Ovary (tissue), 3 donors: Measurements from ENCODE around the gene SPPL3.

Experiments used
- EP300 ChIP-seq: sonication (generic); formaldehyde crosslinking; IDR thresholded peaks from one replicate; pipeline ENCODE4 v1.6.1; 2017; ENCODE audit warnings: antibody characterized with exemption
- POLR2A ChIP-seq: fragments of 450-650 bp; IDR thresholded peaks from one replicate; pipeline ENCODE4 v1.6.1; 2017; ENCODE audit warnings: antibody characterized with exemption, mild to moderate bottlenecking, moderate library complexity
- TF ChIP-seq, protein P1 (sequence below), 3 donors: fragments of 450-650 bp in 2 of 3; fragments of 200-600 bp in 1 of 3; IDR thresholded peaks; one replicate each; pipeline versions ENCODE4 v1.5.1 to v1.8.0; 2016 to 2022; ENCODE audit warnings: antibody characterized with exemption in 3 of 3, mild to moderate bottlenecking in 1 of 3
- donor health status: DM: no; HTN: no; CAD: no.

DNA sequence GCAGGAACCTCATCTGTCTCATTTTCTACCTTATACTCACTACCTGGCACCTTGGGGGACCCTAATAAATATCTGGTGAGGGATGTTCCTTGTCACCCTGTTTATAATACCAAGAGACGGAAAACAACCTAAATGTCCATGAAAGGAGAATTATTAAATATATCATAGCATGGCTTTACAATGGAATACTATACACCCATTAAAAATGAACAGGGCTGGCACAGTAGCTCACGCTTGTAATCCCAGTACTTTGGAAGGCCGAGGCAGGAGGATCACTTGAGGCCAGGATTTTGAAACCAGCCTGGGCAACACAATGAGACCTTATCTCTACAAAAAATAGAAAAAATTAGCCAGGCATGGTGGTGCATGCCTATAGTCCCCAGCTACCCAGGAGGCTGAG, 34.3 kb upstream of the SPPL3 start:
- TF ChIP-seq, protein P1, sequence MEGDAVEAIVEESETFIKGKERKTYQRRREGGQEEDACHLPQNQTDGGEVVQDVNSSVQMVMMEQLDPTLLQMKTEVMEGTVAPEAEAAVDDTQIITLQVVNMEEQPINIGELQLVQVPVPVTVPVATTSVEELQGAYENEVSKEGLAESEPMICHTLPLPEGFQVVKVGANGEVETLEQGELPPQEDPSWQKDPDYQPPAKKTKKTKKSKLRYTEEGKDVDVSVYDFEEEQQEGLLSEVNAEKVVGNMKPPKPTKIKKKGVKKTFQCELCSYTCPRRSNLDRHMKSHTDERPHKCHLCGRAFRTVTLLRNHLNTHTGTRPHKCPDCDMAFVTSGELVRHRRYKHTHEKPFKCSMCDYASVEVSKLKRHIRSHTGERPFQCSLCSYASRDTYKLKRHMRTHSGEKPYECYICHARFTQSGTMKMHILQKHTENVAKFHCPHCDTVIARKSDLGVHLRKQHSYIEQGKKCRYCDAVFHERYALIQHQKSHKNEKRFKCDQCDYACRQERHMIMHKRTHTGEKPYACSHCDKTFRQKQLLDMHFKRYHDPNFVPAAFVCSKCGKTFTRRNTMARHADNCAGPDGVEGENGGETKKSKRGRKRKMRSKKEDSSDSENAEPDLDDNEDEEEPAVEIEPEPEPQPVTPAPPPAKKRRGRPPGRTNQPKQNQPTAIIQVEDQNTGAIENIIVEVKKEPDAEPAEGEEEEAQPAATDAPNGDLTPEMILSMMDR (IDR thresholded peaks at IDR 0.05) = no peak
- no peak for TF ChIP-seq POLR2A
- TF ChIP-seq EP300 = no peak
